ENCODE data around the gene SERTAD4. TPM values are rescaled to one million over a fixed set of nuclear protein-coding genes. Genes with fewer than 3 reads are reported as not detected.

Gene SERTAD4
- total RNA-seq, 1 donor = 2.9 TPM

DNA sequence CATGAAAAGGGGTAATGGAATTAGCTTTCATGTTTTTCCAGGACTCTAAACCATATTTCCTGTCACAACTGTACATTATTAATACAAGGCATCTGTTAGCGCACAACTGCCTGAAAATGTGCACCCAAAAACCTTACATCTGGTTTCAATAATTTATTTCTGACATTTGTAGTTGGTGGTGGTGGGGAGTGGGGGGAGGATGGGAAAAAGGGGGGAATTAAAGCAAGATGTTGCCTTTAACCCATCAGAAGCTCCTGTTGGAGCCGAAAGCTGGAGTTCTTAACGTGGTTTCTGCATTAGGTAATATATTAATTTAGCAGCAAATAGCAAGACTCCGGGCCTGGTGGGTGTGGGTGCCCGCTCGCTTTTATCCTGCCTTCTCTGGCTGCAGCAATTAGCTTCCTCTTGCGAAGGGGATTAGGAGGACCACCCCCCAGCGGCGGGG lies 59.2 kb downstream of the SERTAD4 start:
- DNase-seq (ENCODE audit: insufficient read length, low spot score, missing footprints) = no peak
- no peaks in the 10 kb centered on the region for H3K36me3 ChIP-seq (ENCODE audit: insufficient read depth, low read length)
- peak overlapping the region; percentile 91 for H3K4me2 ChIP-seq (ENCODE audit: insufficient read depth, low read length)
- TF ChIP-seq, protein P1, sequence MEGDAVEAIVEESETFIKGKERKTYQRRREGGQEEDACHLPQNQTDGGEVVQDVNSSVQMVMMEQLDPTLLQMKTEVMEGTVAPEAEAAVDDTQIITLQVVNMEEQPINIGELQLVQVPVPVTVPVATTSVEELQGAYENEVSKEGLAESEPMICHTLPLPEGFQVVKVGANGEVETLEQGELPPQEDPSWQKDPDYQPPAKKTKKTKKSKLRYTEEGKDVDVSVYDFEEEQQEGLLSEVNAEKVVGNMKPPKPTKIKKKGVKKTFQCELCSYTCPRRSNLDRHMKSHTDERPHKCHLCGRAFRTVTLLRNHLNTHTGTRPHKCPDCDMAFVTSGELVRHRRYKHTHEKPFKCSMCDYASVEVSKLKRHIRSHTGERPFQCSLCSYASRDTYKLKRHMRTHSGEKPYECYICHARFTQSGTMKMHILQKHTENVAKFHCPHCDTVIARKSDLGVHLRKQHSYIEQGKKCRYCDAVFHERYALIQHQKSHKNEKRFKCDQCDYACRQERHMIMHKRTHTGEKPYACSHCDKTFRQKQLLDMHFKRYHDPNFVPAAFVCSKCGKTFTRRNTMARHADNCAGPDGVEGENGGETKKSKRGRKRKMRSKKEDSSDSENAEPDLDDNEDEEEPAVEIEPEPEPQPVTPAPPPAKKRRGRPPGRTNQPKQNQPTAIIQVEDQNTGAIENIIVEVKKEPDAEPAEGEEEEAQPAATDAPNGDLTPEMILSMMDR (IDR thresholded peaks at IDR 0.05; ENCODE audit: extremely low read depth, low read depth, low read length) = no peak
- peaks cover 19% of the 10 kb centered on the region for H3K4me1 ChIP-seq (ENCODE audit: insufficient read depth, low read length)
- peak overlapping the region; percentile 67 for H3K4me3 ChIP-seq (ENCODE audit: insufficient read depth, low read length)
- H2AFZ ChIP-seq (ENCODE audit: low read length) = no peak overlapping the region
- no peak overlapping the region for H3K27ac ChIP-seq (ENCODE audit: low read depth, low read length)
- H4K20me1 ChIP-seq (ENCODE audit: insufficient read depth, low read length) = no peaks in the 10 kb centered on the region
- H3K9me3 ChIP-seq (ENCODE audit: low read depth, low read length) = no peaks in the 10 kb centered on the region
- H3K27me3 ChIP-seq (ENCODE audit: insufficient read depth, low read length) = peaks cover 39% of the 10 kb centered on the region
- no peaks in the 10 kb centered on the region for H3K79me2 ChIP-seq (ENCODE audit: insufficient read depth, low read length)

DNA sequence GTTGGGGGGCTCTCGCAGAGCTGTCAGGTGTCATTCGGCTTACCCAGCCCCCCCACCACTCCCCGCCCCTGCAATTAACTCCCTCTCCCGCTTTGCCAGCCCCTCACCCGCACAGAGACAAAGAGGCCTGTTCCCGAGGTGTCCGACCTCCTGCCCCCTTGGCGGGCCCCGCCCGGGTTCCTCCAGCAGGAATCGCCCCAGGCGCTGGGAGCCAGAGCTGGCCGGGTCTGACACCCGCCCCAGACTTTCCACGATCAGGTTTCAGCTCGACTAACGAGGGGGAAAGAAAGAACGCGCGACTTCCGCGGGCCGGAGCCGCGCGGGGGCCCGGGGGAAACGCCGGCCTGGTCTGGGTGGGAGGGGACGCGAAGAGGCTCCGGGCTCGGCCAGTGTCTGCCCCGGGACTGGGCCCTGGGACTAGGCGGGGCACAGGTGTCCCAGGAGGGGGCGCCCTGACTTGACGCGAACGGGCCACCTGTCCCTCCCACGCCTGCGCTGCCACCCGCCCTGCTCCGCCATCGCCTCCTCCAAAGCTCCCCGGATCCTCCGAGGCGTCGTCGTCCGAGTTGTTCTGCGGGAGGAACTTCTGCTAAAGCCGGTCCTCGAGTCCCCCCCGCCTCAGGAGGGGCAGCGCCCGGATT lies 59.8 kb downstream of the SERTAD4 start:
- Histone ChIP-seq H4K20me1 (ENCODE audit: insufficient read depth, low read length) (no peaks in the 10 kb centered on the region), H3K4me2 (ENCODE audit: insufficient read depth, low read length) (peak overlapping the region; percentile 91), H3K4me3 (ENCODE audit: insufficient read depth, low read length) (peak overlapping the region; percentile 67), H3K9me3 (ENCODE audit: low read depth, low read length) (no peaks in the 10 kb centered on the region), H3K27ac (ENCODE audit: low read depth, low read length) (peak overlapping the region; percentile 7), H3K27me3 (ENCODE audit: insufficient read depth, low read length) (peaks cover 41% of the 10 kb centered on the region), H2AFZ (ENCODE audit: low read length) (peak overlapping the region; percentile 75), H3K79me2 (ENCODE audit: insufficient read depth, low read length) (no peaks in the 10 kb centered on the region), H3K4me1 (ENCODE audit: insufficient read depth, low read length) (peaks cover 19% of the 10 kb centered on the region), H3K36me3 (ENCODE audit: insufficient read depth, low read length) (no peaks in the 10 kb centered on the region)
- DNase-seq (ENCODE audit: insufficient read length, low spot score, missing footprints) = peak; percentile 85
- TF ChIP-seq, protein P1 (IDR thresholded peaks at IDR 0.05; ENCODE audit: extremely low read depth, low read depth, low read length) = no peak

DNA sequence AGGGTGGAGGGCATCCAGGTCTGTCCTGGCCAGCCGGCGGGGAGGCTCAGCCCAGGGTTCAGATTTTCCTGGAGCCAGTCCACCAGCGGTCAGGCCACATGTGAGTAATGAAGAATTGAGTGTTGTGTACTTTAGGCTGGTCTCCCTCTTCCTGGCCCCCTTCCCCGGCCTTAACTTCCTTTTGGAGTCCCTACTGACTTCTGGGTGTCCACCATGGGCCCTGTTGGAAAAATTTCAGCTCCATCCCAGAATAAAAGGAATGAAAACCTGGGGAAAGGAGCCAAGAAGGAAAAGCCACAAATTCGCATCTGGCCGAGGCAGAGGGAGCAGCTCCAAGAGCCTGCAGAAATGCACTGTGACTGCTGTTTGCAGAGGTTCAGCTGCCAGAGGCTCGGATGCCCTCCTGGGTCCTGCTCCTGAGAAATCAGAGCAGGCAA lies 60.6 kb downstream of the SERTAD4 start:
- no peaks in the 10 kb centered on the region for H3K9me3 ChIP-seq (ENCODE audit: low read depth, low read length)
- H2AFZ ChIP-seq (ENCODE audit: low read length) = no peak overlapping the region
- H3K4me3 ChIP-seq (ENCODE audit: insufficient read depth, low read length) = peak overlapping the region; percentile 67
- no peak overlapping the region for H3K27ac ChIP-seq (ENCODE audit: low read depth, low read length)
- TF ChIP-seq, protein P1 (IDR thresholded peaks at IDR 0.05; ENCODE audit: extremely low read depth, low read depth, low read length) = no peak
- no peaks in the 10 kb centered on the region for H3K36me3 ChIP-seq (ENCODE audit: insufficient read depth, low read length)
- H3K27me3 ChIP-seq (ENCODE audit: insufficient read depth, low read length) = peaks cover 41% of the 10 kb centered on the region
- peak; percentile 90 for DNase-seq (ENCODE audit: insufficient read length, low spot score, missing footprints)
- H3K4me1 ChIP-seq (ENCODE audit: insufficient read depth, low read length) = peaks cover 19% of the 10 kb centered on the region
- H4K20me1 ChIP-seq (ENCODE audit: insufficient read depth, low read length) = no peaks in the 10 kb centered on the region
- H3K79me2 ChIP-seq (ENCODE audit: insufficient read depth, low read length) = no peaks in the 10 kb centered on the region
- H3K4me2 ChIP-seq (ENCODE audit: insufficient read depth, low read length) = peak overlapping the region; percentile 91

DNA sequence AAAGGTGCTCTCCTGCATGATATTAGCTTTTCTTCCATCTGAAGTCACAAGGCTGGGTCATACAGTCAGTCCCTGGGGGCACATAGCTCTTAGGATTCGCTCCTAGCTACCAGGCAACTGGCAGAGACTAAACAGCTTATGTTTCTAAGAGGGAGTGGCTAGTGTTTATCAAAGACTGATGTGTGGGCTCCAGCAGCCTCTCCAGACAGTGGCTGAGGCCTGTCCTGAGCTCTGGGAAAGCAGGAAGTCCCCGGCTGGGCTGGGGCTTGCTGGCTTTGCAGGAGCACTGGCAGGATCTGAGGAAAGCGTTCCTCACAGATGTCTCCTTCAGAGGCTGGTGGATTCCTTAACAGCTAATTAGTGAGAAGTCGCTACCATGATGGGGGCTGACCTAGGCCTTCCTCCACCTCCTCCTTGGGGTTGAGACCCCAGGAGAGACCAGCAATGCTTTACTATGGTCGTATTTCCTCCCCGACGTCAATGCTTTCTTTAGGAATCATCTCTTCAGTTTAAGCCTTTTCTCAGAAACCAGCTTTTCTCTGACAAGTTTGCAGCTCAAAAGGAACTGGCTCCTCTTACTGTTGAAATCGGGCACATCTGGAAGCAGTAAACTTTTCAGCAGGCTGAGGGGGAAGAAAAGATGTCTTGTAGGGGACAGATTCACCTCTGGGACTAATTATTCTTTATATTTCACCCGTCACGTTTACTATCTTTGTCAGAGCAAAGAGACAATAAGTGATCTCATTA lies 62.6 kb downstream of the SERTAD4 start:
- H3K27ac ChIP-seq (ENCODE audit: low read depth, low read length) = no peak overlapping the region
- DNase-seq (ENCODE audit: insufficient read length, low spot score, missing footprints) = peak; percentile 86
- H3K27me3 ChIP-seq (ENCODE audit: insufficient read depth, low read length) = peaks cover 36% of the 10 kb centered on the region
- H3K9me3 ChIP-seq (ENCODE audit: low read depth, low read length) = no peaks in the 10 kb centered on the region
- no peak overlapping the region for H3K4me3 ChIP-seq (ENCODE audit: insufficient read depth, low read length)
- H2AFZ ChIP-seq (ENCODE audit: low read length) = peak overlapping the region; percentile 13
- no peaks in the 10 kb centered on the region for H4K20me1 ChIP-seq (ENCODE audit: insufficient read depth, low read length)
- TF ChIP-seq, protein P1 (IDR thresholded peaks at IDR 0.05; ENCODE audit: extremely low read depth, low read depth, low read length) = no peak
- H3K79me2 ChIP-seq (ENCODE audit: insufficient read depth, low read length) = no peaks in the 10 kb centered on the region
- H3K36me3 ChIP-seq (ENCODE audit: insufficient read depth, low read length) = no peaks in the 10 kb centered on the region
- no peak overlapping the region for H3K4me2 ChIP-seq (ENCODE audit: insufficient read depth, low read length)
- H3K4me1 ChIP-seq (ENCODE audit: insufficient read depth, low read length) = peaks cover 19% of the 10 kb centered on the region

Measured in osteoblast (primary cell).